Nephron progenitor cell (in vitro differentiated cells): ENCODE measurements around the gene RBM19.

Experiments
- DNase-seq: peaks from one replicate; pipeline ENCODE4 v3.0.0; 2021
- H3K27ac Mint-ChIP-seq: 2 replicates; pipeline ENCODE4 v1.8.0; 2021; ENCODE audit warnings: mild to moderate bottlenecking, moderate library complexity, mixed read lengths
- H3K27me3 Mint-ChIP-seq: 2 replicates; pipeline ENCODE4 v1.8.0; 2021; ENCODE audit warnings: mild to moderate bottlenecking, low read depth, mixed read lengths; ENCODE audit not compliant: poor library complexity
- H3K36me3 Mint-ChIP-seq: 2 replicates; pipeline ENCODE4 v1.8.0; 2021; ENCODE audit warnings: low read depth, mixed read lengths
- H3K4me1 Mint-ChIP-seq: 2 replicates; pipeline ENCODE4 v1.8.0; 2021; ENCODE audit warnings: mixed read lengths
- H3K4me3 Mint-ChIP-seq: 2 replicates; pipeline ENCODE4 v1.8.0; 2021; ENCODE audit warnings: mild to moderate bottlenecking, moderate library complexity, mixed read lengths
- H3K9me3 Mint-ChIP-seq: 2 replicates; pipeline ENCODE4 v1.8.0; 2021; ENCODE audit warnings: mild to moderate bottlenecking, moderate library complexity, mixed read lengths
- CTCF ChIP-seq: fragments of 200-600 bp; sonication (generic); IDR thresholded peaks from 2 replicates; pipeline ENCODE4 v1.5.0; 2021; ENCODE audit warnings: antibody characterized with exemption

Gene RBM19

GRCh38 chr12:113893221-113893620 lies 72.9 kb downstream of the RBM19 start:
- H3K4me1 Mint-ChIP-seq, result peaks cover 45% of the 10 kb centered on the region
- no peaks in the 10 kb centered on the region for H3K9me3 Mint-ChIP-seq
- peaks cover 3% of the 10 kb centered on the region for H3K27me3 Mint-ChIP-seq
- TF ChIP-seq CTCF, result no peak
- no peak overlapping the region for H3K27ac Mint-ChIP-seq
- H3K4me3 Mint-ChIP-seq, result no peak overlapping the region
- DNase-seq, result no peak
- peaks cover 8% of the 10 kb centered on the region for H3K36me3 Mint-ChIP-seq

DNA sequence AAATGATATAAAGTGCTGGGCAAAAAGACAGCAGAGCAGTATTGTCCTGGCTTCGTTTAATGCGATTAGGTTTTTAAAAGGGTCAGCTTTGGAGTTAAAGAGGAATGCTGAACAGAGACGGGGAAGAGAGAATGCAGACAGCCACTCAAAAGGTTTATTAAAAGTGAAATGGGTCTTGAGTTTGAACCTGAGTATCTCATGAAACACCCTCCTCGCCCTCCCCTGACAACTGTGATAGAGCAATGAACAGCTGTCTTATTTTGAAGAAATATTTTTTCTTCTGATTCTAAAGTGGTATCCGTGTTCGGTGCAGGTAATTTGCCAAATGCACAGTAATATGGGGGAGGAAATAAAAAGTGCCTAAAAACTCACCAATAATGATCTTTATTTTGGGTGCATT lies 73.6 kb downstream of the RBM19 start:
- no peak for TF ChIP-seq CTCF
- H3K36me3 Mint-ChIP-seq, result peaks cover 8% of the 10 kb centered on the region
- H3K9me3 Mint-ChIP-seq, result no peaks in the 10 kb centered on the region
- no peak overlapping the region for H3K4me3 Mint-ChIP-seq
- H3K4me1 Mint-ChIP-seq, result peaks cover 49% of the 10 kb centered on the region
- no peak for DNase-seq
- H3K27me3 Mint-ChIP-seq, result no peaks in the 10 kb centered on the region
- H3K27ac Mint-ChIP-seq, result no peak overlapping the region

DNA sequence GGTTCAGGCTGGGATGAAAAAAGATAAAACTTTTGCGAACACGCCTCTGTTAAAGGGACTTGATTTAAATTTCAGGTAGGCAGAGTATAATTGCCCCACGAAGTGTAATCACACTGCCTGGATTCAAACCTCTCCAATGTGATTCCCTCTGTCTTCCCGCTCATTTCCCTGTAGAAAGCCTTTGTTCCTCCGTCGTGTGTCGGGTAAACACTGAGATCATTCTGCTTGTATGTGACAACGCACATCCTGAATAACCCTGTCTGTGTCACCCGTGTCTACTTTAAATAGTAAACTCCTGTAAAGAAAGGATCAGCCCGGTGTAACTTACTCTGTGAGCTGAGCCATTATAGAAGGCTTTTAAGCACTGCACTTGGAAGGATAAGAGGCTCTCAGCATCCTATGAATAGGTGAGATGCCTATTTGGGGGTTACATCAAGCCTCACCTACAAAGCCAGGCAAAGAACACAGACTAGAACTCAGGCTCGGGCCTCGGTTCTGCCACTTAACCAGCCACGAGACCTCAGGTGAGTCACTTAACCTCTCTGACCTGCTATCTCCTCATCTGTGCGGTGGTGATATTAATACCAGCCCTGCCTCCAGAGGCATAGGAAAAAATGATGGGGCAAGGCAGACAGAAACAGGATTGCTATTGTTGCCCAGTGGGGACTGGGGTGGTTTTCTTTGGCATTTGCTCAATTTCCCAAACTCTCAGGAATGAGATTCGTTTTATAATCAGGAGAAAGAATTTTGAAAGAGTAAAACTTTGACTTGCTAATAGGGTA lies 74.2 kb downstream of the RBM19 start:
- TF ChIP-seq CTCF, result no peak
- Mint-ChIP-seq H3K36me3 (peaks cover 8% of the 10 kb centered on the region), H3K27ac (no peak overlapping the region), H3K9me3 (no peaks in the 10 kb centered on the region), H3K4me3 (no peak overlapping the region), H3K4me1 (peaks cover 49% of the 10 kb centered on the region), H3K27me3 (no peaks in the 10 kb centered on the region)
- DNase-seq, result no peak

- no peak overlapping the region for H3K27ac Mint-ChIP-seq
- H3K9me3 Mint-ChIP-seq, result no peaks in the 10 kb centered on the region
- DNase-seq, result no peak
- H3K36me3 Mint-ChIP-seq, result peaks cover 7% of the 10 kb centered on the region
- peaks cover 46% of the 10 kb centered on the region for H3K4me1 Mint-ChIP-seq
- H3K4me3 Mint-ChIP-seq, result no peak overlapping the region
- H3K27me3 Mint-ChIP-seq, result no peaks in the 10 kb centered on the region
- TF ChIP-seq CTCF, result no peak
Measured at GRCh38 chr12:113891167-113891692, 74.9 kb downstream of the RBM19 start.

DNA sequence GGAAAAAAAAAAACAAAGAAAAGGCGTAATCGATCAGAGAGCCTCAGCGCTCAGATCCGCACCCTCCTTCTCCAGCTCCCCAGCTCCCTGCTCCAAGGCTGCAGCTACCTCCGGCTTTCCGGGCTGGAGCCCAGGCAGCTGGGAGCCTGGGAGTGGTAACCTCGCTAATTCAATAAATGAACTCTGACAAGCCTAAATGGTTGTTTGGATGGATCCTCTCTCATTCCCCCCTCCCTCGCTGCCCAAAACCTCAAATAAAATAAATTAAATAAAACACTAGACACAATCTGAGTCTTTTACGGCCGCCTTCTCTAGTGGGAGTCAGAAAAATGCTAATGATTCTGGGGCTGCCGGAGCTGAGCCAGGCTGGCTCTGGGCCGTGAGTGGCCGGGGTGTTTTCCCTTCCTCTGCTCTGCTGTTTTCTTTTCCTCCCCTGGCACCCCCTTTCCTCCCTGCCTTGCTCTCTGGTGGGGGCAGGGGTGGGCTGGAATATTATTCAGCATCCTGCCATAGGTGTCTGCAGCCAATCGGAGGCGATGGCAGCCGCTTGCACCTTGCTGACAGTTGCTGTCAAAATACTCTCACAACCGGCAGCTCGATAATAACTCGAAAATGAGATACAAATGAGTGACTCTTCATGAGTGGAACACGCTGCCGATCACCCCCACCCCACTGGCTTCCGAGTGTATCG lies 76.1 kb downstream of the RBM19 start:
- no peaks in the 10 kb centered on the region for H3K27me3 Mint-ChIP-seq
- H3K36me3 Mint-ChIP-seq, result peaks cover 11% of the 10 kb centered on the region
- TF ChIP-seq CTCF, result no peak
- no peak overlapping the region for H3K27ac Mint-ChIP-seq
- peaks cover 5% of the 10 kb centered on the region for H3K9me3 Mint-ChIP-seq
- peaks cover 41% of the 10 kb centered on the region for H3K4me1 Mint-ChIP-seq
- H3K4me3 Mint-ChIP-seq, result peak overlapping the region; percentile 67
- no peak for DNase-seq
